Measurements from ENCODE around the gene OXCT2. TPM values are rescaled to one million over a fixed set of nuclear protein-coding genes. Genes with fewer than 3 reads are reported as not detected.

OXCT2 gene
- total RNA-seq, 1 donor from 2014 or later, result 5.9 TPM

GRCh38 chr1:39808784-39809517 is 37.8 kb upstream of the OXCT2 start:
- no peak for TF ChIP-seq CTCF (IDR thresholded peaks at IDR 0.05; ENCODE audit: insufficient read depth, low read length, poor library complexity, severe bottlenecking)
- no peaks in the 10 kb centered on the region for H3K27me3 ChIP-seq (ENCODE audit: control insufficient read depth, insufficient read depth, low read length)

GRCh38 chr1:39805385-39805784 is 34.2 kb upstream of the OXCT2 start:
- DNase-seq (ENCODE audit: low read depth), result no peak
- no peaks in the 10 kb centered on the region for H3K36me3 ChIP-seq (ENCODE audit: control insufficient read depth, insufficient read depth, low read length)
- no peak for TF ChIP-seq CTCF (IDR thresholded peaks at IDR 0.05; ENCODE audit: insufficient read depth, low read length, poor library complexity, severe bottlenecking)
- H3K27me3 ChIP-seq (ENCODE audit: control insufficient read depth, insufficient read depth, low read length), result no peaks in the 10 kb centered on the region
- no peak overlapping the region for H3K4me3 ChIP-seq (ENCODE audit: low read depth, low read length)

More at GRCh38 chr1:39808784-39809517, 37.8 kb upstream of the OXCT2 start:
- H3K4me3 ChIP-seq (ENCODE audit: low read depth, low read length), result no peak overlapping the region
- H3K36me3 ChIP-seq (ENCODE audit: control insufficient read depth, insufficient read depth, low read length), result no peaks in the 10 kb centered on the region
- no peak for DNase-seq (ENCODE audit: low read depth)

- Histone ChIP-seq H3K27me3 (ENCODE audit: control insufficient read depth, insufficient read depth, low read length) (no peaks in the 10 kb centered on the region), H3K36me3 (ENCODE audit: control insufficient read depth, insufficient read depth, low read length) (no peaks in the 10 kb centered on the region), H3K4me3 (ENCODE audit: low read depth, low read length) (no peak overlapping the region)
- no peak for DNase-seq (ENCODE audit: low read depth)
- TF ChIP-seq CTCF (IDR thresholded peaks at IDR 0.05; ENCODE audit: insufficient read depth, low read length, poor library complexity, severe bottlenecking), result no peak
Measured at GRCh38 chr1:39802496-39803260, 31.5 kb upstream of the OXCT2 start.

- no peaks in the 10 kb centered on the region for H3K36me3 ChIP-seq (ENCODE audit: control insufficient read depth, insufficient read depth, low read length)
- no peak overlapping the region for H3K4me3 ChIP-seq (ENCODE audit: low read depth, low read length)
- TF ChIP-seq CTCF (IDR thresholded peaks at IDR 0.05; ENCODE audit: insufficient read depth, low read length, poor library complexity, severe bottlenecking), result no peak
- no peak for DNase-seq (ENCODE audit: low read depth)
- no peaks in the 10 kb centered on the region for H3K27me3 ChIP-seq (ENCODE audit: control insufficient read depth, insufficient read depth, low read length)
Measured at GRCh38 chr1:39800471-39800835, 29.3 kb upstream of the OXCT2 start.

GRCh38 chr1:39799770-39800470 is 28.8 kb upstream of the OXCT2 start:
- peak; percentile 86 for DNase-seq (ENCODE audit: low read depth)
- Histone ChIP-seq H3K4me3 (ENCODE audit: low read depth, low read length) (no peak overlapping the region), H3K36me3 (ENCODE audit: control insufficient read depth, insufficient read depth, low read length) (no peaks in the 10 kb centered on the region), H3K27me3 (ENCODE audit: control insufficient read depth, insufficient read depth, low read length) (no peaks in the 10 kb centered on the region)
- TF ChIP-seq CTCF (IDR thresholded peaks at IDR 0.05; ENCODE audit: insufficient read depth, low read length, poor library complexity, severe bottlenecking), result peak; percentile 87

All from kidney epithelial cell (primary cell).